B cell (primary cell): ENCODE results near the gene LYZ. TPM values are rescaled to one million over a fixed set of nuclear protein-coding genes. Genes with fewer than 3 reads are reported as not detected.

ENCODE experiments used
- ATAC-seq: fragments of 200-7000 bp; cut with Tn5 transposase; one replicate; pipeline ENCODE4 v1.10.0; 2021; ENCODE audit warnings: low read depth, mild to moderate bottlenecking, moderate number of reproducible peaks, moderate library complexity
- CTCF ChIA-PET: fragments of 350-600 bp; sonication (Branson Sonifier 250); formaldehyde crosslinking; loops from one replicate; lab custom pipeline; 2021; ENCODE audit warnings: antibody characterized with exemption, inconsistent platforms; lab: Charles Lee
- POLR2A ChIA-PET: fragments of 350-600 bp; sonication (Branson Sonifier 250); formaldehyde crosslinking; loops from one replicate; lab custom pipeline; 2021; ENCODE audit warnings: antibody characterized with exemption; lab: Charles Lee
- DNase-seq: peaks from one replicate; pipeline ENCODE4 v3.0.0; 2013
- H2AFZ ChIP-seq: 2 replicates; pipeline ENCODE4 v1.6.1; 2012; ENCODE audit warnings: mild to moderate bottlenecking, low read depth, low read length; ENCODE audit not compliant: insufficient read depth, poor library complexity, severe bottlenecking
- H3K27ac ChIP-seq, 2 donors: 1 replicate in 1 of 2; 2 replicates in 1 of 2; pipeline ENCODE4 v1.5.1; 2012 to 2013; ENCODE audit warnings: low read length in 2 of 2, mild to moderate bottlenecking in 2 of 2, moderate library complexity in 1 of 2
- H3K27me3 ChIP-seq, 4 experiments: fragments of 200-600 bp in 1 of 4; sonication (generic) in 1 of 4; replicated peaks in 1 of 4; 1 replicate in 2 of 4; 2 replicates in 2 of 4; pipeline versions ENCODE4 v1.6.1 to v1.7.0; 2013 to 2016; ENCODE audit warnings: low read length in 3 of 4, mild to moderate bottlenecking in 2 of 4, mixed read lengths in 1 of 4, moderate library complexity in 1 of 4; ENCODE audit not compliant: insufficient read depth in 4 of 4, control insufficient read depth in 3 of 4; ENCODE audit errors: control extremely low read depth in 1 of 4
- H3K36me3 ChIP-seq, 2 experiments: replicated peaks in 1 of 2; 1 replicate in 1 of 2; 2 replicates in 1 of 2; pipeline versions ENCODE4 v1.6.1 to v1.7.1; 2013; ENCODE audit warnings: low read length in 1 of 2; ENCODE audit not compliant: insufficient read depth in 2 of 2, control insufficient read depth in 1 of 2; ENCODE audit errors: control extremely low read depth in 1 of 2, extremely low read depth in 1 of 2
- H3K4me1 ChIP-seq, 2 donors: fragments of 200-600 bp in 1 of 2; sonication (generic) in 1 of 2; 1 replicate in 1 of 2; 2 replicates in 1 of 2; pipeline versions ENCODE4 v1.5.1 to v1.6.1; 2013 to 2017; ENCODE audit warnings: low read length in 2 of 2; ENCODE audit not compliant: control insufficient read depth in 2 of 2, insufficient read depth in 2 of 2
- H3K4me2 ChIP-seq: replicated peaks from 2 replicates; pipeline ENCODE3; 2012; ENCODE audit warnings: mild to moderate bottlenecking, low read depth, low read length; ENCODE audit not compliant: poor library complexity, severe bottlenecking
- H3K4me3 ChIP-seq, 5 experiments: fragments of 200-600 bp in 1 of 5; sonication (generic) in 1 of 5; 1 replicate in 3 of 5; 2 replicates in 2 of 5; pipeline versions ENCODE4 v1.5.1 to v1.7.0; 2011 to 2016; ENCODE audit warnings: low read length in 4 of 5, mild to moderate bottlenecking in 4 of 5, low read depth in 2 of 5, control low read depth in 1 of 5, moderate library complexity in 1 of 5; ENCODE audit not compliant: insufficient read depth in 1 of 5; ENCODE audit errors: control extremely low read depth in 1 of 5, extremely low read depth in 1 of 5
- H3K79me2 ChIP-seq: fragments of 200-600 bp; sonication (generic); one replicate; pipeline ENCODE4 v1.6.0; 2016; ENCODE audit warnings: low read length; ENCODE audit not compliant: control insufficient read depth, insufficient read depth
- H3K9ac ChIP-seq: fragments of 200-600 bp; sonication (generic); 2 replicates; pipeline ENCODE4 v1.6.1; 2017; ENCODE audit warnings: mild to moderate bottlenecking, low read length, moderate library complexity
- H3K9me3 ChIP-seq, 3 donors: one replicate each; pipeline versions ENCODE4 v1.6.1 to v1.7.1; 2013; ENCODE audit warnings: low read length in 2 of 3; ENCODE audit not compliant: control insufficient read depth in 2 of 3, insufficient read depth in 1 of 3; ENCODE audit errors: control extremely low read depth in 1 of 3
- H4K20me1 ChIP-seq: 2 replicates; pipeline ENCODE4 v1.6.0; 2012; ENCODE audit warnings: mild to moderate bottlenecking, low read length; ENCODE audit not compliant: insufficient read depth, control insufficient read depth, poor library complexity, severe bottlenecking
- H3K27ac Mint-ChIP-seq: one replicate; pipeline ENCODE4 v1.8.0; 2021; ENCODE audit warnings: mixed read lengths
- H3K27me3 Mint-ChIP-seq: one replicate; pipeline ENCODE4 v1.8.0; 2021; ENCODE audit warnings: mixed read lengths
- H3K4me1 Mint-ChIP-seq: one replicate; pipeline ENCODE4 v1.8.0; 2021; ENCODE audit warnings: mixed read lengths
- H3K4me3 Mint-ChIP-seq: one replicate; pipeline ENCODE4 v1.8.0; 2021; ENCODE audit warnings: mixed read lengths
- H3K9me3 Mint-ChIP-seq: one replicate; pipeline ENCODE4 v1.8.0; 2022; ENCODE audit warnings: mixed read lengths; ENCODE audit not compliant: insufficient read depth
- EZH2 ChIP-seq: IDR thresholded peaks from 2 replicates; pipeline ENCODE4 v1.6.1; 2012; ENCODE audit warnings: borderline replicate concordance, low read depth, mild to moderate bottlenecking, moderate library complexity, low read length; ENCODE audit not compliant: insufficient read depth, poor library complexity, severe bottlenecking
- WGBS: methylation state at CpG from one replicate; pipeline ENCODE4 v1.1.5; 2013; ENCODE audit warnings: missing lambda C conversion rate; ENCODE audit not compliant: insufficient coverage; 5-methylcytosine and 5-hydroxymethylcytosine counted together
- intact Hi-C: fragments of 100-400 bp; cut with micrococcal nuclease; formaldehyde crosslinking; loops from one replicate; pipeline ENCODE4 v1.10.0; 2022
- polyA plus RNA-seq: library from polyadenylated mRNA; depleted of rRNA; stranded (reverse); fragments of >200 nt; gene quantifications from 2 replicates; pipeline ENCODE4 v1.2.3, GENCODE V29; 2012
- total RNA-seq, 2 donors: library from RNA; stranded (reverse); fragments of 120-200 nt in 1 of 2; gene quantifications; 1 replicate in 1 of 2; 2 replicates in 1 of 2; pipeline versions ENCODE4 v1.2.3 to v1.2.4, GENCODE V29; 2013 to 2022
- TF ChIP-seq, protein P1 (sequence below): fragments of 200-600 bp; IDR thresholded peaks from one replicate; pipeline ENCODE4 v1.8.0; 2022; ENCODE audit warnings: antibody characterized with exemption, mild to moderate bottlenecking

The LYZ gene
- total and polyA plus RNA-seq, 2 donors (not counting 1 experiment from before 2014, with no cell fraction given): 8.5 to 22.7 TPM

DNA sequence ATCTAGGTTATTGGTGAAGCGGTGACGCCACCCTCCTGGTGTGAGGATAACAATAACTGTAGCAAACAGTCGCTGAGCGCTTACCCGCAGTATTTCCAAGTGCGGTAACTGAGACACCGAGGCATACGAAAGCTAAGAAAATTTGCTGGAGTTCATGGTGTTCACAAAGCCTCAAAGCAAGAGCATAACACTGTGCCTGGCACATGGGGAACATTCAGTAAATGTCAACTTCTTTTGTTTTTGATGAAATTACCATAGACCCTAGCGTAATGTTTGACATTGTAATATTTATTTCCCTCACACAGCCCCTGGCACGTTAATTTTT, 12.1 kb downstream of the LYZ start:
- no peak for DNase-seq
- H3K4me2 ChIP-seq: peak overlapping the region; percentile 66
- intact Hi-C loops: loop anchor here (1.0 to 10.0 kb wide), 3 partner anchors 110 to 546 kb away; partner anchors contain the start of genes FRS2 and RAB3IP
- H2AFZ ChIP-seq: peak overlapping the region; percentile 88
- peaks cover 17% of the 10 kb centered on the region for H3K4me1 Mint-ChIP-seq
- no peaks in the 10 kb centered on the region for H3K27me3 ChIP-seq
- H3K4me1 ChIP-seq: peaks cover 10 to 21% of the 10 kb centered on the region in 2 donors
- peak overlapping the region; percentile 93 to 96 for H3K27ac ChIP-seq
- H3K9me3 ChIP-seq: no peaks in the 10 kb centered on the region
- H3K36me3 ChIP-seq: peaks cover 2 to 15% of the 10 kb centered on the region in 2 experiments
- H4K20me1 ChIP-seq: no peaks in the 10 kb centered on the region
- H3K9ac ChIP-seq: peak overlapping the region; percentile 82
- H3K27me3 Mint-ChIP-seq: no peaks in the 10 kb centered on the region
- TF ChIP-seq EZH2: no peak
- TF ChIP-seq, protein P1, sequence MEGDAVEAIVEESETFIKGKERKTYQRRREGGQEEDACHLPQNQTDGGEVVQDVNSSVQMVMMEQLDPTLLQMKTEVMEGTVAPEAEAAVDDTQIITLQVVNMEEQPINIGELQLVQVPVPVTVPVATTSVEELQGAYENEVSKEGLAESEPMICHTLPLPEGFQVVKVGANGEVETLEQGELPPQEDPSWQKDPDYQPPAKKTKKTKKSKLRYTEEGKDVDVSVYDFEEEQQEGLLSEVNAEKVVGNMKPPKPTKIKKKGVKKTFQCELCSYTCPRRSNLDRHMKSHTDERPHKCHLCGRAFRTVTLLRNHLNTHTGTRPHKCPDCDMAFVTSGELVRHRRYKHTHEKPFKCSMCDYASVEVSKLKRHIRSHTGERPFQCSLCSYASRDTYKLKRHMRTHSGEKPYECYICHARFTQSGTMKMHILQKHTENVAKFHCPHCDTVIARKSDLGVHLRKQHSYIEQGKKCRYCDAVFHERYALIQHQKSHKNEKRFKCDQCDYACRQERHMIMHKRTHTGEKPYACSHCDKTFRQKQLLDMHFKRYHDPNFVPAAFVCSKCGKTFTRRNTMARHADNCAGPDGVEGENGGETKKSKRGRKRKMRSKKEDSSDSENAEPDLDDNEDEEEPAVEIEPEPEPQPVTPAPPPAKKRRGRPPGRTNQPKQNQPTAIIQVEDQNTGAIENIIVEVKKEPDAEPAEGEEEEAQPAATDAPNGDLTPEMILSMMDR: no peak
- peak overlapping the region; percentile 88 for H3K4me3 Mint-ChIP-seq
- H3K9me3 Mint-ChIP-seq: no peaks in the 10 kb centered on the region
- peaks cover 42% of the 10 kb centered on the region for H3K79me2 ChIP-seq
- peak overlapping the region; percentile 61 to 99 (median 90) for H3K4me3 ChIP-seq
- ChIA-PET POLR2A (interaction anchor here (0.7 kb wide), 1 partner anchor 27 kb away, joined by 3 read pairs; no protein-coding TSS in a partner anchor), CTCF (interaction anchor here (3.7 kb wide), 1 partner anchor 211 kb away, joined by 13 read pairs; no protein-coding TSS in a partner anchor)
- peak overlapping the region; percentile 95 for H3K27ac Mint-ChIP-seq
- ATAC-seq: no peak
- whole genome bisulfite sequencing: 2% methylated on average over 7 of the region's 10 CpGs

DNA sequence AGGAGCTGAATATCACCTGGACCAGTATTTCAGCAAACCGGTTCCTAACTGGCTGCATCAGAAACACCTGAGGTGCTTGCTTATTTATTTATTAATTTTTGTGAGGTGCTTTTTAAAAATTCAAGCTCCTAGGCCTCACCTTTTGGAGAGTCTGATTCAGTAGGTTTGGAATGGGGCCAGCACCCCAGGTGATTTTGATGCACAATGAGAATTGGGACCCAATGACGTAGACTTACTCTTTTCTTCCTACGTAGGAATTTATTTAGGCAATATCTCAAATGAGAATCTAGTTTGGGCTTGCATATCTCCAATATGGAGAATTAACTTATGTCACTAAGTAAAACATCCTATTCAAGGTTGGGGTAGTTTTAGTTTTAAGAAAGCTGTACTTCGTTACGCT, 18.6 kb downstream of the LYZ start:
- Mint-ChIP-seq H3K27me3 (no peaks in the 10 kb centered on the region), H3K4me1 (no peaks in the 10 kb centered on the region), H3K9me3 (no peaks in the 10 kb centered on the region), H3K27ac (no peak overlapping the region), H3K4me3 (no peak overlapping the region)
- ChIA-PET POLR2A (no interaction called here), CTCF (interaction anchor here (0.6 to 2.1 kb wide), 4 partner anchors 9 to 204 kb away, joined by 3 to 8 read pairs (median 6); no protein-coding TSS in a partner anchor)
- intact Hi-C loops: loop anchor here (10.0 kb wide), 1 partner anchor 552 kb away; no protein-coding TSS in a partner anchor
- H3K27ac ChIP-seq: no peak overlapping the region
- no peak overlapping the region for H3K9ac ChIP-seq
- no peak for ATAC-seq
- TF ChIP-seq, protein P1: no peak
- no peak for TF ChIP-seq EZH2
- no peak overlapping the region for H3K4me3 ChIP-seq
- H3K36me3 ChIP-seq: peaks cover 9 to 44% of the 10 kb centered on the region in 2 experiments
- DNase-seq: no peak
- H2AFZ ChIP-seq: no peak overlapping the region
- no peaks in the 10 kb centered on the region for H3K9me3 ChIP-seq
- no CpG with 5 or more reads among the region's 5 CpGs for WGBS
- peaks cover 33% of the 10 kb centered on the region for H3K79me2 ChIP-seq
- no peak overlapping the region for H3K4me2 ChIP-seq
- H3K27me3 ChIP-seq: no peaks in the 10 kb centered on the region
- H4K20me1 ChIP-seq: no peaks in the 10 kb centered on the region
- no peaks in the 10 kb centered on the region for H3K4me1 ChIP-seq
